SU-DHL-6 (cell line): ENCODE measurements around the gene ELMOD3.

Source experiments
- H2AFZ ChIP-seq: fragments of 200-600 bp; sonication (generic); 2 replicates; pipeline ENCODE4 v1.6.1; 2014; ENCODE audit warnings: low read depth, mild to moderate bottlenecking, moderate library complexity, mixed read lengths, antibody characterized with exemption, low read length; ENCODE audit not compliant: severe bottlenecking
- H3F3A ChIP-seq: fragments of 200-600 bp; shearing (Covaris generic); 2 replicates; pipeline ENCODE4 v1.6.0; 2016; ENCODE audit warnings: antibody characterized with exemption, mild to moderate bottlenecking; ENCODE audit not compliant: insufficient read depth
- H3K27ac ChIP-seq: fragments of 200-600 bp; sonication (generic); 2 replicates; pipeline ENCODE4 v1.5.1; 2016; ENCODE audit warnings: low read depth, mild to moderate bottlenecking, low read length, moderate library complexity, mixed read lengths
- H3K27me3 ChIP-seq: fragments of 200-600 bp; sonication (generic), shearing (Covaris generic); 2 replicates; pipeline ENCODE4 v1.6.0; 2014; ENCODE audit warnings: mild to moderate bottlenecking, low read length
- H3K36me3 ChIP-seq: fragments of 200-600 bp; sonication (generic); 2 replicates; pipeline ENCODE4 v1.6.1; 2014; ENCODE audit warnings: mild to moderate bottlenecking, low read length, mixed read lengths
- H3K4me2 ChIP-seq: fragments of 300-600, 200-600 bp; shearing (Covaris generic), sonication (generic); 2 replicates; pipeline ENCODE4 v1.6.0; 2014; ENCODE audit warnings: low read length, low read depth, mild to moderate bottlenecking; ENCODE audit not compliant: poor library complexity, severe bottlenecking
- H3K4me3 ChIP-seq: fragments of 200-600 bp; sonication (generic); 2 replicates; pipeline ENCODE4 v1.5.1; 2014; ENCODE audit warnings: antibody characterized with exemption, low read length, mild to moderate bottlenecking, mixed read lengths; ENCODE audit not compliant: insufficient read depth, poor library complexity, severe bottlenecking
- H3K79me2 ChIP-seq: fragments of 200-600 bp; sonication (generic); 2 replicates; pipeline ENCODE4 v1.6.1; 2014; ENCODE audit warnings: mild to moderate bottlenecking, low read length, moderate library complexity; ENCODE audit not compliant: insufficient read depth
- H3K9ac ChIP-seq: fragments of 200-600 bp; sonication (generic); 2 replicates; pipeline ENCODE4 v1.7.0; 2014; ENCODE audit warnings: mild to moderate bottlenecking, low read length
- H3K9me2 ChIP-seq: fragments of 200-600 bp; sonication (generic); replicated peaks from 2 replicates; pipeline ENCODE4 v1.6.1; 2014; ENCODE audit warnings: low read length; ENCODE audit not compliant: insufficient read depth
- H3K9me3 ChIP-seq: fragments of 200-600 bp; sonication (generic); 2 replicates; pipeline ENCODE4 v1.6.1; 2014; ENCODE audit warnings: low read length, mixed read lengths; ENCODE audit not compliant: insufficient read depth
- H4K20me1 ChIP-seq: fragments of 200-600 bp; sonication (generic); 2 replicates; pipeline ENCODE4 v1.6.1; 2014; ENCODE audit warnings: low read depth, mild to moderate bottlenecking, antibody characterized with exemption, low read length, moderate library complexity, mixed read lengths
- CTCF ChIP-seq: fragments of 200-600 bp; sonication (generic); IDR thresholded peaks from one replicate; pipeline ENCODE4 v1.5.1; 2017; ENCODE audit warnings: antibody characterized with exemption, mild to moderate bottlenecking, low read length, moderate library complexity; ENCODE audit not compliant: insufficient read depth, poor library complexity, severe bottlenecking
- EZH2phosphoT487 ChIP-seq: fragments of 200-600 bp; sonication (generic), shearing (Covaris generic); conservative IDR thresholded peaks from 2 replicates; pipeline ENCODE4 v1.6.1; 2018; ENCODE audit warnings: mild to moderate bottlenecking, antibody characterized with exemption, low read length, moderate library complexity, mixed read lengths

ELMOD3 gene

GRCh38 chr2:85395912-85396475, 41.4 kb downstream of the ELMOD3 start:
- no peak overlapping the region for H3K4me2 ChIP-seq
- no peak overlapping the region for H3K27ac ChIP-seq

GRCh38 chr2:85396531-85397470, 42.2 kb downstream of the ELMOD3 start:
- no peaks in the 10 kb centered on the region for H3K79me2 ChIP-seq
- H3K4me2 ChIP-seq: no peak overlapping the region
- H3K4me3 ChIP-seq: no peak overlapping the region
- no peaks in the 10 kb centered on the region for H3K9me2 ChIP-seq
- no peaks in the 10 kb centered on the region for H3F3A ChIP-seq
- H3K27me3 ChIP-seq: no peaks in the 10 kb centered on the region
- no peak overlapping the region for H3K9ac ChIP-seq
- H3K9me3 ChIP-seq: no peaks in the 10 kb centered on the region
- TF ChIP-seq CTCF: no peak
- no peak for TF ChIP-seq EZH2phosphoT487
- no peaks in the 10 kb centered on the region for H4K20me1 ChIP-seq
- H3K36me3 ChIP-seq: no peaks in the 10 kb centered on the region
- no peak overlapping the region for H2AFZ ChIP-seq
- no peak overlapping the region for H3K27ac ChIP-seq

More at GRCh38 chr2:85395912-85396475, 41.4 kb downstream of the ELMOD3 start:
- Histone ChIP-seq H3K9ac (no peak overlapping the region), H4K20me1 (no peaks in the 10 kb centered on the region), H2AFZ (no peak overlapping the region), H3K9me2 (no peaks in the 10 kb centered on the region), H3F3A (no peaks in the 10 kb centered on the region), H3K9me3 (no peaks in the 10 kb centered on the region), H3K27me3 (no peaks in the 10 kb centered on the region), H3K36me3 (no peaks in the 10 kb centered on the region), H3K79me2 (no peaks in the 10 kb centered on the region), H3K4me3 (no peak overlapping the region)
- no peak for TF ChIP-seq CTCF
- no peak for TF ChIP-seq EZH2phosphoT487

GRCh38 chr2:85397925-85398331, 43.4 kb downstream of the ELMOD3 start:
- Histone ChIP-seq H3K9me3 (no peaks in the 10 kb centered on the region), H3K27ac (no peak overlapping the region), H3K9ac (no peak overlapping the region), H3K4me3 (no peak overlapping the region), H3K27me3 (no peaks in the 10 kb centered on the region), H2AFZ (no peak overlapping the region), H4K20me1 (no peaks in the 10 kb centered on the region), H3K4me2 (no peak overlapping the region), H3F3A (no peaks in the 10 kb centered on the region), H3K9me2 (no peaks in the 10 kb centered on the region), H3K79me2 (no peaks in the 10 kb centered on the region), H3K36me3 (no peaks in the 10 kb centered on the region)
- no peak for TF ChIP-seq EZH2phosphoT487
- TF ChIP-seq CTCF: no peak
